ENCODE results near the gene STAG1. TPM values are rescaled to one million over a fixed set of nuclear protein-coding genes. Genes with fewer than 3 reads are reported as not detected.

The STAG1 gene
- polyA plus RNA-seq, 2 of the 4 experiments (the other 2 are of a cell fraction), result 12.8 to 19.2 TPM

DNA sequence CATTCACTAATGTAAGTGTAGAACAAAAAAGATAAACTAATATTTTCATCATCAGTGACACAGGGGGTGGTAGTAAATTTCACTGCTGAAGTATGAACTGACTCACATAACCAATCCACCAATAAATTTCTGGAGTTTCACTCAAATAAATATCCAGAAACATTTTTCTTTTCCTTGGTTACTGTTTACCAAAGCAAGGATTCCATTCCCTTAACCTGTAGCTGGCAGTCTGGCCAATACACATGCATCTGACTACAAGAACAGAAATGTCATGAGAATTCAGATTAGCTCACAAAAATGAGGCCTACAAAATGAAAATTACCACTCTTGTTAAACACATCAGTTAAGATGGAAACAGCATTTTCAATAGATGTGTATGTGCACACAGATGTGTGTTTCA, 80.3 kb downstream of the STAG1 start (continued):
- TF ChIP-seq, protein P1, sequence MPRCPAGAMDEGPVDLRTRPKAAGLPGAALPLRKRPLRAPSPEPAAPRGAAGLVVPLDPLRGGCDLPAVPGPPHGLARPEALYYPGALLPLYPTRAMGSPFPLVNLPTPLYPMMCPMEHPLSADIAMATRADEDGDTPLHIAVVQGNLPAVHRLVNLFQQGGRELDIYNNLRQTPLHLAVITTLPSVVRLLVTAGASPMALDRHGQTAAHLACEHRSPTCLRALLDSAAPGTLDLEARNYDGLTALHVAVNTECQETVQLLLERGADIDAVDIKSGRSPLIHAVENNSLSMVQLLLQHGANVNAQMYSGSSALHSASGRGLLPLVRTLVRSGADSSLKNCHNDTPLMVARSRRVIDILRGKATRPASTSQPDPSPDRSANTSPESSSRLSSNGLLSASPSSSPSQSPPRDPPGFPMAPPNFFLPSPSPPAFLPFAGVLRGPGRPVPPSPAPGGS (IDR thresholded peaks at IDR 0.05), result no peak

DNA sequence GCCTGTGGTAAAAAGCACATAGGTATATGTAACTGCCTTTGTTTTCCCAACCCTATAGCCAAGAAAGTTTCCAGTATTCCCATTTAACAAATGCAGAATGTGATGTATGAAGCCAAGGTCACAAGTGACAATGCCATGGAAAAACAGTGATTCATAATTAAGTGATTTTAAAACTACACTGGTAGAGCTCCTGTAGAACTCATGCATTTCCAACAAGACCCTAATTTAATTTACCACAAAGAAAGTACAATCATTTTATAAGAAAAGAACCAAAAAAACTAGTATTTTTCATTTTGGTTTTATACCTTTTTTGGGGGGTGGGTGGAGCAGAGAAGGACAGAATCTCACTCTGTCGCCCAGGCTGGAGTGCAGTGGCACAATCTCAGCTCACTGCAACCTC, 82.0 kb downstream of the STAG1 start:
- ChIA-PET CTCF (interaction anchor here (0.6 kb wide), 2 partner anchors 61 to 174 kb away, joined by 3 to 5 read pairs; no protein-coding TSS in a partner anchor), POLR2A (no interaction called here)
- TF ChIP-seq, protein P2, sequence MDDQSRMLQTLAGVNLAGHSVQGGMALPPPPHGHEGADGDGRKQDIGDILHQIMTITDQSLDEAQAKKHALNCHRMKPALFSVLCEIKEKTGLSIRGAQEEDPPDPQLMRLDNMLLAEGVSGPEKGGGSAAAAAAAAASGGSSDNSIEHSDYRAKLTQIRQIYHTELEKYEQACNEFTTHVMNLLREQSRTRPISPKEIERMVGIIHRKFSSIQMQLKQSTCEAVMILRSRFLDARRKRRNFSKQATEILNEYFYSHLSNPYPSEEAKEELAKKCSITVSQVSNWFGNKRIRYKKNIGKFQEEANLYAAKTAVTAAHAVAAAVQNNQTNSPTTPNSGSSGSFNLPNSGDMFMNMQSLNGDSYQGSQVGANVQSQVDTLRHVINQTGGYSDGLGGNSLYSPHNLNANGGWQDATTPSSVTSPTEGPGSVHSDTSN (IDR thresholded peaks at IDR 0.05), result no peak
- TF ChIP-seq SREBF2 (IDR thresholded peaks at IDR 0.05), result no peak
- no peak for TF ChIP-seq JUN (IDR thresholded peaks at IDR 0.05)
- no peak for TF ChIP-seq ZFP36 (IDR thresholded peaks at IDR 0.05; ENCODE audit: borderline replicate concordance, partially characterized antibody)
- TF ChIP-seq, protein P3, sequence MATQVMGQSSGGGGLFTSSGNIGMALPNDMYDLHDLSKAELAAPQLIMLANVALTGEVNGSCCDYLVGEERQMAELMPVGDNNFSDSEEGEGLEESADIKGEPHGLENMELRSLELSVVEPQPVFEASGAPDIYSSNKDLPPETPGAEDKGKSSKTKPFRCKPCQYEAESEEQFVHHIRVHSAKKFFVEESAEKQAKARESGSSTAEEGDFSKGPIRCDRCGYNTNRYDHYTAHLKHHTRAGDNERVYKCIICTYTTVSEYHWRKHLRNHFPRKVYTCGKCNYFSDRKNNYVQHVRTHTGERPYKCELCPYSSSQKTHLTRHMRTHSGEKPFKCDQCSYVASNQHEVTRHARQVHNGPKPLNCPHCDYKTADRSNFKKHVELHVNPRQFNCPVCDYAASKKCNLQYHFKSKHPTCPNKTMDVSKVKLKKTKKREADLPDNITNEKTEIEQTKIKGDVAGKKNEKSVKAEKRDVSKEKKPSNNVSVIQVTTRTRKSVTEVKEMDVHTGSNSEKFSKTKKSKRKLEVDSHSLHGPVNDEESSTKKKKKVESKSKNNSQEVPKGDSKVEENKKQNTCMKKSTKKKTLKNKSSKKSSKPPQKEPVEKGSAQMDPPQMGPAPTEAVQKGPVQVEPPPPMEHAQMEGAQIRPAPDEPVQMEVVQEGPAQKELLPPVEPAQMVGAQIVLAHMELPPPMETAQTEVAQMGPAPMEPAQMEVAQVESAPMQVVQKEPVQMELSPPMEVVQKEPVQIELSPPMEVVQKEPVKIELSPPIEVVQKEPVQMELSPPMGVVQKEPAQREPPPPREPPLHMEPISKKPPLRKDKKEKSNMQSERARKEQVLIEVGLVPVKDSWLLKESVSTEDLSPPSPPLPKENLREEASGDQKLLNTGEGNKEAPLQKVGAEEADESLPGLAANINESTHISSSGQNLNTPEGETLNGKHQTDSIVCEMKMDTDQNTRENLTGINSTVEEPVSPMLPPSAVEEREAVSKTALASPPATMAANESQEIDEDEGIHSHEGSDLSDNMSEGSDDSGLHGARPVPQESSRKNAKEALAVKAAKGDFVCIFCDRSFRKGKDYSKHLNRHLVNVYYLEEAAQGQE (IDR thresholded peaks at IDR 0.05), result no peak
- no peak for TF ChIP-seq HOXA7 (CRISPR knock-in tag; IDR thresholded peaks at IDR 0.05)
- TF ChIP-seq, protein P4, sequence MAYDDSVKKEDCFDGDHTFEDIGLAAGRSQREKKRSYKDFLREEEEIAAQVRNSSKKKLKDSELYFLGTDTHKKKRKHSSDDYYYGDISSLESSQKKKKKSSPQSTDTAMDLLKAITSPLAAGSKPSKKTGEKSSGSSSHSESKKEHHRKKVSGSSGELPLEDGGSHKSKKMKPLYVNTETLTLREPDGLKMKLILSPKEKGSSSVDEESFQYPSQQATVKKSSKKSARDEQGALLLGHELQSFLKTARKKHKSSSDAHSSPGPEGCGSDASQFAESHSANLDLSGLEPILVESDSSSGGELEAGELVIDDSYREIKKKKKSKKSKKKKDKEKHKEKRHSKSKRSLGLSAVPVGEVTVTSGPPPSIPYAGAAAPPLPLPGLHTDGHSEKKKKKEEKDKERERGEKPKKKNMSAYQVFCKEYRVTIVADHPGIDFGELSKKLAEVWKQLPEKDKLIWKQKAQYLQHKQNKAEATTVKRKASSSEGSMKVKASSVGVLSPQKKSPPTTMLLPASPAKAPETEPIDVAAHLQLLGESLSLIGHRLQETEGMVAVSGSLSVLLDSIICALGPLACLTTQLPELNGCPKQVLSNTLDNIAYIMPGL (CRISPR knock-in tag; IDR thresholded peaks at IDR 0.05; ENCODE audit: borderline replicate concordance), result no peak
- no peak for TF ChIP-seq POLR2A (IDR thresholded peaks at IDR 0.05; ENCODE audit: low read length)
- no peak for TF ChIP-seq RAD21 (conservative IDR thresholded peaks at IDR 0.05 in 1 of 2, IDR thresholded peaks at IDR 0.05 in 1 of 2)
- TF ChIP-seq CBX2 (IDR thresholded peaks at IDR 0.05; ENCODE audit: borderline replicate concordance, low read depth), result no peak
- no peak for TF ChIP-seq HOXB13 (CRISPR knock-in tag; IDR thresholded peaks at IDR 0.05; ENCODE audit: low read depth)
- TF ChIP-seq, protein P5, sequence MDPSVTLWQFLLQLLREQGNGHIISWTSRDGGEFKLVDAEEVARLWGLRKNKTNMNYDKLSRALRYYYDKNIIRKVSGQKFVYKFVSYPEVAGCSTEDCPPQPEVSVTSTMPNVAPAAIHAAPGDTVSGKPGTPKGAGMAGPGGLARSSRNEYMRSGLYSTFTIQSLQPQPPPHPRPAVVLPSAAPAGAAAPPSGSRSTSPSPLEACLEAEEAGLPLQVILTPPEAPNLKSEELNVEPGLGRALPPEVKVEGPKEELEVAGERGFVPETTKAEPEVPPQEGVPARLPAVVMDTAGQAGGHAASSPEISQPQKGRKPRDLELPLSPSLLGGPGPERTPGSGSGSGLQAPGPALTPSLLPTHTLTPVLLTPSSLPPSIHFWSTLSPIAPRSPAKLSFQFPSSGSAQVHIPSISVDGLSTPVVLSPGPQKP (IDR thresholded peaks at IDR 0.05; ENCODE audit: low read depth, low read length), result no peak
- TF ChIP-seq RNF2 (IDR thresholded peaks at IDR 0.05; ENCODE audit: borderline replicate concordance, low read depth), result no peak
- no peak for TF ChIP-seq MAFK (IDR thresholded peaks at IDR 0.05; ENCODE audit: partially characterized antibody)
- Histone ChIP-seq H3K4me3 (no peak overlapping the region), H3K4me1 (peaks cover 18% of the 10 kb centered on the region; the same call in 2 of the 3 replicates), H3K9me3 (no peaks in the 10 kb centered on the region), H3K4me2 (no peak overlapping the region), H3K27ac (no peak overlapping the region)
- ATAC-seq, result no peak
- FAIRE-seq, result no peak
- no peak for DNase-seq (ENCODE audit: low read depth in 1 of 2, low spot score in 1 of 2)
- WGBS (ENCODE audit: missing lambda C conversion rate), result 89% methylated on average over 1 of the region's 1 CpG
